ENCODE data around the gene EXOC6.
"Not testable (repeated sequence)": the region's sequence is repeated elsewhere in the genome, so short reads cannot be mapped to it uniquely, and the experiment has no call there.

The EXOC6 gene

GRCh38 chr10:92969151-92969550 lies 120.8 kb downstream of the EXOC6 start:
- peaks cover 5% of the 10 kb centered on the region; the same call in 1 of the 2 replicates for H3K9me3 ChIP-seq (ENCODE audit: control insufficient read depth, insufficient read depth, low read length)
- no peaks in the 10 kb centered on the region for H3K4me1 ChIP-seq (ENCODE audit: insufficient read depth, low read length)
- no peak overlapping the region for H3K9ac ChIP-seq (ENCODE audit: low read depth, low read length)

GRCh38 chr10:92970301-92971070 lies 122.2 kb downstream of the EXOC6 start:
- no peaks in the 10 kb centered on the region for H3K4me1 ChIP-seq (ENCODE audit: insufficient read depth, low read length)
- peaks cover 5% of the 10 kb centered on the region; the same call in 1 of the 2 replicates for H3K9me3 ChIP-seq (ENCODE audit: control insufficient read depth, insufficient read depth, low read length)
- H3K9ac ChIP-seq (ENCODE audit: low read depth, low read length), result no peak overlapping the region
- no peaks in the 10 kb centered on the region for H3K36me3 ChIP-seq (ENCODE audit: insufficient read depth, low read length)

More at GRCh38 chr10:92969151-92969550, 120.8 kb downstream of the EXOC6 start:
- no peaks in the 10 kb centered on the region for H3K36me3 ChIP-seq (ENCODE audit: insufficient read depth, low read length)

GRCh38 chr10:92972066-92972870 lies 123.9 kb downstream of the EXOC6 start:
- no peaks in the 10 kb centered on the region for H3K36me3 ChIP-seq (ENCODE audit: insufficient read depth, low read length)
- no peaks in the 10 kb centered on the region for H3K4me1 ChIP-seq (ENCODE audit: insufficient read depth, low read length)
- no peak overlapping the region for H3K9ac ChIP-seq (ENCODE audit: low read depth, low read length)
- H3K9me3 ChIP-seq (ENCODE audit: control insufficient read depth, insufficient read depth, low read length), result peaks cover 5% of the 10 kb centered on the region; the same call in 1 of the 2 replicates

GRCh38 chr10:92972886-92973285 lies 124.6 kb downstream of the EXOC6 start:
- Histone ChIP-seq H3K9ac (ENCODE audit: low read depth, low read length) (no peak overlapping the region), H3K4me1 (ENCODE audit: insufficient read depth, low read length) (no peaks in the 10 kb centered on the region), H3K9me3 (ENCODE audit: control insufficient read depth, insufficient read depth, low read length) (peaks cover 5% of the 10 kb centered on the region; the same call in 1 of the 2 replicates), H3K36me3 (ENCODE audit: insufficient read depth, low read length) (no peaks in the 10 kb centered on the region)

GRCh38 chr10:92976278-92976677 lies 128.0 kb downstream of the EXOC6 start:
- not testable (repeated sequence) for H3K4me1 ChIP-seq (ENCODE audit: insufficient read depth, low read length); H3K9ac ChIP-seq (ENCODE audit: low read depth, low read length); H3K36me3 ChIP-seq (ENCODE audit: insufficient read depth, low read length); H3K9me3 ChIP-seq (ENCODE audit: control insufficient read depth, insufficient read depth, low read length)

GRCh38 chr10:92989250-92989649 lies 140.9 kb downstream of the EXOC6 start:
- Histone ChIP-seq H3K4me1 (ENCODE audit: insufficient read depth, low read length) (peaks cover 8% of the 10 kb centered on the region; the same call in 1 of the 2 replicates), H3K36me3 (ENCODE audit: insufficient read depth, low read length) (no peaks in the 10 kb centered on the region), H3K9ac (ENCODE audit: low read depth, low read length) (no peak overlapping the region), H3K9me3 (ENCODE audit: control insufficient read depth, insufficient read depth, low read length) (no peaks in the 10 kb centered on the region)

GRCh38 chr10:92990615-92991014 lies 142.3 kb downstream of the EXOC6 start:
- Histone ChIP-seq H3K9ac (ENCODE audit: low read depth, low read length) (no peak overlapping the region), H3K4me1 (ENCODE audit: insufficient read depth, low read length) (peaks cover 8% of the 10 kb centered on the region; the same call in 1 of the 2 replicates), H3K36me3 (ENCODE audit: insufficient read depth, low read length) (no peaks in the 10 kb centered on the region), H3K9me3 (ENCODE audit: control insufficient read depth, insufficient read depth, low read length) (no peaks in the 10 kb centered on the region)

- no peaks in the 10 kb centered on the region for H3K36me3 ChIP-seq (ENCODE audit: insufficient read depth, low read length)
- H3K9me3 ChIP-seq (ENCODE audit: control insufficient read depth, insufficient read depth, low read length), result no peaks in the 10 kb centered on the region
- peaks cover 8% of the 10 kb centered on the region; the same call in 1 of the 2 replicates for H3K4me1 ChIP-seq (ENCODE audit: insufficient read depth, low read length)
- H3K9ac ChIP-seq (ENCODE audit: low read depth, low read length), result no peak overlapping the region
Observed at GRCh38 chr10:92991513-92991912, 143.2 kb downstream of the EXOC6 start.

GRCh38 chr10:92993699-92994272 lies 145.5 kb downstream of the EXOC6 start:
- Histone ChIP-seq H3K36me3 (ENCODE audit: insufficient read depth, low read length) (no peaks in the 10 kb centered on the region), H3K9ac (ENCODE audit: low read depth, low read length) (no peak overlapping the region), H3K4me1 (ENCODE audit: insufficient read depth, low read length) (peaks cover 8% of the 10 kb centered on the region; the same call in 1 of the 2 replicates), H3K9me3 (ENCODE audit: control insufficient read depth, insufficient read depth, low read length) (no peaks in the 10 kb centered on the region)

GRCh38 chr10:92995509-92995908 lies 147.2 kb downstream of the EXOC6 start:
- peaks cover 8% of the 10 kb centered on the region; the same call in 1 of the 2 replicates for H3K4me1 ChIP-seq (ENCODE audit: insufficient read depth, low read length)
- H3K9ac ChIP-seq (ENCODE audit: low read depth, low read length), result no peak overlapping the region
- no peaks in the 10 kb centered on the region for H3K9me3 ChIP-seq (ENCODE audit: control insufficient read depth, insufficient read depth, low read length)
- H3K36me3 ChIP-seq (ENCODE audit: insufficient read depth, low read length), result no peaks in the 10 kb centered on the region

GRCh38 chr10:92997620-92998019 lies 149.3 kb downstream of the EXOC6 start:
- H3K9ac ChIP-seq (ENCODE audit: low read depth, low read length), result no peak overlapping the region
- H3K9me3 ChIP-seq (ENCODE audit: control insufficient read depth, insufficient read depth, low read length), result no peaks in the 10 kb centered on the region
- no peaks in the 10 kb centered on the region for H3K36me3 ChIP-seq (ENCODE audit: insufficient read depth, low read length)
- peaks cover 8% of the 10 kb centered on the region; the same call in 1 of the 2 replicates for H3K4me1 ChIP-seq (ENCODE audit: insufficient read depth, low read length)

GRCh38 chr10:92999191-92999590 lies 150.9 kb downstream of the EXOC6 start:
- Histone ChIP-seq H3K4me1 (ENCODE audit: insufficient read depth, low read length) (peaks cover under 1% of the 10 kb centered on the region; the same call in 1 of the 2 replicates), H3K9ac (ENCODE audit: low read depth, low read length) (no peak overlapping the region), H3K36me3 (ENCODE audit: insufficient read depth, low read length) (no peaks in the 10 kb centered on the region), H3K9me3 (ENCODE audit: control insufficient read depth, insufficient read depth, low read length) (no peaks in the 10 kb centered on the region)

GRCh38 chr10:93006435-93007039 lies 158.2 kb downstream of the EXOC6 start:
- H3K4me1 ChIP-seq (ENCODE audit: insufficient read depth, low read length), result no peaks in the 10 kb centered on the region
- H3K9ac ChIP-seq (ENCODE audit: low read depth, low read length), result no peak overlapping the region
- no peaks in the 10 kb centered on the region for H3K9me3 ChIP-seq (ENCODE audit: control insufficient read depth, insufficient read depth, low read length)
- H3K36me3 ChIP-seq (ENCODE audit: insufficient read depth, low read length), result no peaks in the 10 kb centered on the region

GRCh38 chr10:93015722-93016121 lies 167.4 kb downstream of the EXOC6 start:
- Histone ChIP-seq H3K9ac (ENCODE audit: low read depth, low read length) (no peak overlapping the region), H3K4me1 (ENCODE audit: insufficient read depth, low read length) (no peaks in the 10 kb centered on the region), H3K9me3 (ENCODE audit: control insufficient read depth, insufficient read depth, low read length) (no peaks in the 10 kb centered on the region), H3K36me3 (ENCODE audit: insufficient read depth, low read length) (no peaks in the 10 kb centered on the region)
